SU-DHL-6 (cell line): Measurements from ENCODE around the gene EDARADD.
A peak's percentile ranks its signal among the peaks of the same experiment; 100 is the strongest.

Source experiments
- H2AFZ ChIP-seq: fragments of 200-600 bp; sonication (generic); 2 replicates; pipeline ENCODE4 v1.6.1; 2014; ENCODE audit warnings: low read depth, mild to moderate bottlenecking, moderate library complexity, mixed read lengths, antibody characterized with exemption, low read length; ENCODE audit not compliant: severe bottlenecking
- H3F3A ChIP-seq: fragments of 200-600 bp; shearing (Covaris generic); 2 replicates; pipeline ENCODE4 v1.6.0; 2016; ENCODE audit warnings: antibody characterized with exemption, mild to moderate bottlenecking; ENCODE audit not compliant: insufficient read depth
- H3K27ac ChIP-seq: fragments of 200-600 bp; sonication (generic); 2 replicates; pipeline ENCODE4 v1.5.1; 2016; ENCODE audit warnings: low read depth, mild to moderate bottlenecking, low read length, moderate library complexity, mixed read lengths
- H3K27me3 ChIP-seq: fragments of 200-600 bp; sonication (generic), shearing (Covaris generic); 2 replicates; pipeline ENCODE4 v1.6.0; 2014; ENCODE audit warnings: mild to moderate bottlenecking, low read length
- H3K36me3 ChIP-seq: fragments of 200-600 bp; sonication (generic); 2 replicates; pipeline ENCODE4 v1.6.1; 2014; ENCODE audit warnings: mild to moderate bottlenecking, low read length, mixed read lengths
- H3K4me2 ChIP-seq: fragments of 300-600, 200-600 bp; shearing (Covaris generic), sonication (generic); 2 replicates; pipeline ENCODE4 v1.6.0; 2014; ENCODE audit warnings: low read length, low read depth, mild to moderate bottlenecking; ENCODE audit not compliant: poor library complexity, severe bottlenecking
- H3K4me3 ChIP-seq: fragments of 200-600 bp; sonication (generic); 2 replicates; pipeline ENCODE4 v1.5.1; 2014; ENCODE audit warnings: antibody characterized with exemption, low read length, mild to moderate bottlenecking, mixed read lengths; ENCODE audit not compliant: insufficient read depth, poor library complexity, severe bottlenecking
- H3K79me2 ChIP-seq: fragments of 200-600 bp; sonication (generic); 2 replicates; pipeline ENCODE4 v1.6.1; 2014; ENCODE audit warnings: mild to moderate bottlenecking, low read length, moderate library complexity; ENCODE audit not compliant: insufficient read depth
- H3K9ac ChIP-seq: fragments of 200-600 bp; sonication (generic); 2 replicates; pipeline ENCODE4 v1.7.0; 2014; ENCODE audit warnings: mild to moderate bottlenecking, low read length
- H3K9me2 ChIP-seq: fragments of 200-600 bp; sonication (generic); replicated peaks from 2 replicates; pipeline ENCODE4 v1.6.1; 2014; ENCODE audit warnings: low read length; ENCODE audit not compliant: insufficient read depth
- H3K9me3 ChIP-seq: fragments of 200-600 bp; sonication (generic); 2 replicates; pipeline ENCODE4 v1.6.1; 2014; ENCODE audit warnings: low read length, mixed read lengths; ENCODE audit not compliant: insufficient read depth
- H4K20me1 ChIP-seq: fragments of 200-600 bp; sonication (generic); 2 replicates; pipeline ENCODE4 v1.6.1; 2014; ENCODE audit warnings: low read depth, mild to moderate bottlenecking, antibody characterized with exemption, low read length, moderate library complexity, mixed read lengths
- EZH2phosphoT487 ChIP-seq: fragments of 200-600 bp; sonication (generic), shearing (Covaris generic); conservative IDR thresholded peaks from 2 replicates; pipeline ENCODE4 v1.6.1; 2018; ENCODE audit warnings: mild to moderate bottlenecking, antibody characterized with exemption, low read length, moderate library complexity, mixed read lengths
- TF ChIP-seq, protein P1 (sequence below): fragments of 200-600 bp; sonication (generic); IDR thresholded peaks from one replicate; pipeline ENCODE4 v1.5.1; 2017; ENCODE audit warnings: antibody characterized with exemption, mild to moderate bottlenecking, low read length, moderate library complexity; ENCODE audit not compliant: insufficient read depth, poor library complexity, severe bottlenecking

EDARADD gene

GRCh38 chr1:236440373-236440772 is 46.3 kb downstream of the EDARADD start:
- Histone ChIP-seq H3K9me3 (no peaks in the 10 kb centered on the region), H3K4me2 (no peak overlapping the region), H3K79me2 (no peaks in the 10 kb centered on the region), H3K36me3 (no peaks in the 10 kb centered on the region), H3K9ac (no peak overlapping the region), H3K9me2 (no peaks in the 10 kb centered on the region), H2AFZ (no peak overlapping the region), H4K20me1 (no peaks in the 10 kb centered on the region), H3K27ac (no peak overlapping the region), H3K27me3 (no peaks in the 10 kb centered on the region), H3K4me3 (no peak overlapping the region), H3F3A (no peaks in the 10 kb centered on the region)
- no peak for TF ChIP-seq EZH2phosphoT487
- TF ChIP-seq, protein P1, sequence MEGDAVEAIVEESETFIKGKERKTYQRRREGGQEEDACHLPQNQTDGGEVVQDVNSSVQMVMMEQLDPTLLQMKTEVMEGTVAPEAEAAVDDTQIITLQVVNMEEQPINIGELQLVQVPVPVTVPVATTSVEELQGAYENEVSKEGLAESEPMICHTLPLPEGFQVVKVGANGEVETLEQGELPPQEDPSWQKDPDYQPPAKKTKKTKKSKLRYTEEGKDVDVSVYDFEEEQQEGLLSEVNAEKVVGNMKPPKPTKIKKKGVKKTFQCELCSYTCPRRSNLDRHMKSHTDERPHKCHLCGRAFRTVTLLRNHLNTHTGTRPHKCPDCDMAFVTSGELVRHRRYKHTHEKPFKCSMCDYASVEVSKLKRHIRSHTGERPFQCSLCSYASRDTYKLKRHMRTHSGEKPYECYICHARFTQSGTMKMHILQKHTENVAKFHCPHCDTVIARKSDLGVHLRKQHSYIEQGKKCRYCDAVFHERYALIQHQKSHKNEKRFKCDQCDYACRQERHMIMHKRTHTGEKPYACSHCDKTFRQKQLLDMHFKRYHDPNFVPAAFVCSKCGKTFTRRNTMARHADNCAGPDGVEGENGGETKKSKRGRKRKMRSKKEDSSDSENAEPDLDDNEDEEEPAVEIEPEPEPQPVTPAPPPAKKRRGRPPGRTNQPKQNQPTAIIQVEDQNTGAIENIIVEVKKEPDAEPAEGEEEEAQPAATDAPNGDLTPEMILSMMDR: no peak

DNA sequence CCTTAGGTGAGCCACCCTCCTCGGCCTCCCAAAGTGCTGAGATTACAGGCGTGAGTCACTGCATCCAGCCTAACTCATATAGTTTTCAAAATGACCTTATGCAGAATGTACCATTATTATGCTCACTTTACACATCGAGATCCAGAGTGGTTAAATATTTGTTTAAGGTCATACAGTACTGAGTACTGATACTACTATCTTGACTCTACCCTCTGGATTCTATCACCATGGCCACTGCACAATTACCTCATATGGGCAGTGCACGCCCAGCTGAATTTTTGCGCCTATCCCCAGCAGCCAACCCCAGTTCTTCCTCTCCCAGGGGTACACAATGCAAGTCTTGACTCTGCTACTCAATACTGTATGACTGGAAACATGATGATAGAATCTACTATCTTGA is 56.7 kb downstream of the EDARADD start:
- TF ChIP-seq, protein P1: no peak
- no peak for TF ChIP-seq EZH2phosphoT487
- Histone ChIP-seq H3K9me2 (no peaks in the 10 kb centered on the region), H3F3A (no peaks in the 10 kb centered on the region), H3K9ac (no peak overlapping the region), H4K20me1 (no peaks in the 10 kb centered on the region), H3K27me3 (no peaks in the 10 kb centered on the region), H3K27ac (no peak overlapping the region), H2AFZ (no peak overlapping the region), H3K36me3 (no peaks in the 10 kb centered on the region), H3K79me2 (no peaks in the 10 kb centered on the region), H3K4me3 (no peak overlapping the region), H3K9me3 (no peaks in the 10 kb centered on the region), H3K4me2 (no peak overlapping the region)

DNA sequence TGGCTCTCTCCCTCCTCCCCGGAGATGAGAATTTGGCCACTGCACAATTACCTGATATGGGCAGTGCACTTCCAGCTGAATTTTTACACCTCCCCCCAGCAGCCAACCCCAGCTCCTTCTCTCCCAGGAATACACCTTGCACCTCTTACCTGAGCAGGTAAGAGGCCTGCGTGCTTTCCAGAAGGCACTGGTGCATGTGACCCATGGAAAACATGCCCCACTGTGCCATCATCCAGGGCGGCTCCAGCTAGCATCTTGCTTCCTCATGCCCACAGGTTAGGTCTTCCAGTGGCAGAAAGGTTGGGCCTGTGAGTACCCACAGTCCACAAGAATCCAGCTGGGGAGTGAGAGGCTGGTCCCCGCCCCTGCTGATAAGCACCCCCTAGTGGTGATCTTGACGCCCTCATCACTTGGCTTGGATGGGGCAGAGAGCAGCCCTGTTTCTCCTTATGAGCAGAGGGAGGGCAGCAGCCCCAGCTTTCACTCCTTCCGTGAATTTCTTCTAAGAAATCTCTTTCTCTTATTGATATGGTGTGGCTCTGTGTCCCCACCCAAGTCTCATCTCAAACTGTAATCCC is 57.8 kb downstream of the EDARADD start:
- Histone ChIP-seq H3K79me2 (no peaks in the 10 kb centered on the region), H3K4me2 (no peak overlapping the region), H3K9me2 (no peaks in the 10 kb centered on the region), H2AFZ (no peak overlapping the region), H3K9ac (no peak overlapping the region), H3K27ac (no peak overlapping the region), H3F3A (no peaks in the 10 kb centered on the region), H3K9me3 (no peaks in the 10 kb centered on the region), H3K4me3 (no peak overlapping the region), H3K36me3 (no peaks in the 10 kb centered on the region), H3K27me3 (no peaks in the 10 kb centered on the region), H4K20me1 (no peaks in the 10 kb centered on the region)
- no peak for TF ChIP-seq EZH2phosphoT487
- TF ChIP-seq, protein P1: peak; percentile 44
